ENCODE data around the gene KHNYN.

KHNYN gene

GRCh38 chr14:24401810-24402702 is 27.7 kb upstream of the KHNYN start:
- no peak for DNase-seq

- no peak for DNase-seq
Observed at GRCh38 chr14:24403294-24403998, 26.3 kb upstream of the KHNYN start.

- DNase-seq, result no peak
Observed at GRCh38 chr14:24404814-24405213, 24.9 kb upstream of the KHNYN start.

GRCh38 chr14:24406416-24406815 is 23.3 kb upstream of the KHNYN start:
- DNase-seq, result no peak

GRCh38 chr14:24407608-24408325 is 22.0 kb upstream of the KHNYN start:
- DNase-seq, result no peak

GRCh38 chr14:24408764-24409163 is 21.0 kb upstream of the KHNYN start:
- no peak for DNase-seq

GRCh38 chr14:24409192-24409591 is 20.6 kb upstream of the KHNYN start:
- DNase-seq, result no peak

- DNase-seq, result no peak
Observed at GRCh38 chr14:24409956-24410355, 19.8 kb upstream of the KHNYN start.

- DNase-seq, result no peak
Observed at GRCh38 chr14:24411443-24412389, 18.0 kb upstream of the KHNYN start.

- DNase-seq, result no peak
Observed at GRCh38 chr14:24414077-24414476, 15.7 kb upstream of the KHNYN start.

GRCh38 chr14:24414732-24415420 is 14.9 kb upstream of the KHNYN start:
- no peak for DNase-seq

GRCh38 chr14:24415421-24416253 is 14.1 kb upstream of the KHNYN start:
- DNase-seq, result no peak

- DNase-seq, result no peak
Observed at GRCh38 chr14:24416254-24416931, 13.4 kb upstream of the KHNYN start.

GRCh38 chr14:24416932-24417619 is 12.7 kb upstream of the KHNYN start:
- DNase-seq, result no peak

GRCh38 chr14:24417832-24418491 is 11.8 kb upstream of the KHNYN start:
- no peak for DNase-seq

- DNase-seq, result no peak
Observed at GRCh38 chr14:24418492-24418873, 11.3 kb upstream of the KHNYN start.

GRCh38 chr14:24422261-24422660 is 7.5 kb upstream of the KHNYN start:
- no peak for DNase-seq

GRCh38 chr14:24422694-24423601 is 6.8 kb upstream of the KHNYN start:
- DNase-seq, result no peak
